GM19395 (cell line): ENCODE measurements around the gene FAM81B.

ENCODE experiments used
- ATAC-seq: cut with Tn5 transposase; IDR thresholded peaks from one replicate; pipeline ENCODE4 v1.9.1; 2021; ENCODE audit warnings: mild to moderate bottlenecking, moderate library complexity; ENCODE audit not compliant: unreplicated experiment

Gene FAM81B

DNA sequence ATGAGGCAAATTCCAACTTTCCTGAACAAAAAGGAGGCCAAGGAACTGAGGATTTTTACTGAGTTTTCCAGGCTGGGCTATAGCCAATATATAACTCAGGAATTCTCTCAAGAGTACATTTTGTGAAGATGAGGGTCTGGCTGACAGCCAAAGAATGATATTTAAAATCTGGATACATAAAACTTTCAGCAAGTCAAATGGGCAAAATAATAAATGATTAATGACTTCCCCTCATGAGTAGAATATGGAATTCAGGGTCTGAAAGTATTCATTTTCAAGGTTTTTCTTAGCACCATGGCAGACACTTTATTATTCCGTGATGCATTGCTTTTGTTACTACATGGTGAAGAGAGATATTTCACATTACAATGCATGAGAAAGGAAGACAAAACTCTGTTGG lies 7.8 kb downstream of the FAM81B start:
- ATAC-seq = no peak

DNA sequence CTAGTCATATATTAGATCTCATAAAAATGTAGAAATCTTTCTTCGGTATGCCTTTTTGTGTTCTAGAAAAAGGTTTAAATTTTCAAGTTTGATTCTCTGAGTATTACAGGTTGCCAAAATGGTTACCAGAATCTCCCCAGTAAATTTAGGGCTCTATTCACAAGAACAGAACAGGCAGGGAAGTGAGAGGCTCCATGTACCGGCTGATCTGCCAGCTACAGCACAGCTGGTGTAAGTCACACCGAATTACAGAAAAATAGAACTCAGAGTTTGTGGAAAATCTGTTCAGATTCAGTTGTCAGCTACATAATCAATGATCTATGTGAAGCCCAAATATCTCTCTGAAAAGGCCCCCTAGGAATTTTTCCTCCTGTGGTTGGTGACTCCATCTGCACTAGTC lies 10.5 kb downstream of the FAM81B start:
- ATAC-seq = no peak

DNA sequence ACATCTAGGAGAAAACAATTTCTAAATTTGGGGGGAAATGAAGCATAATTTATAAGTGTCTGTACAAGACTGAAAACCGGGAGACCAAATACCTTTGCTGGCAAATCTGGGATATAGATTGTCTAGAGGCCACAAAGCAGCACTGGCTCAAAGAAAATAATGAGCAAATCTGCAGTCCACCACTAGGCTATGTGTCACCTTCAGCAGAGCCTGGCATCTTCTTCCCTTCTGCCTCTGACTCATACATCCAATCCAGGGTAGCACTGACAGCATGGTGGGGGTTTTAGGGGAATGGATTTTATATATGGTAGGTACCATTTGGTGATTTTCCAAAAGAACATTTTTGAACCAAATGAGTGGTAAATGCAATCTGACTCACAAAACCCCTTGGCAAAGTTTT lies 12.8 kb downstream of the FAM81B start:
- no peak for ATAC-seq

DNA sequence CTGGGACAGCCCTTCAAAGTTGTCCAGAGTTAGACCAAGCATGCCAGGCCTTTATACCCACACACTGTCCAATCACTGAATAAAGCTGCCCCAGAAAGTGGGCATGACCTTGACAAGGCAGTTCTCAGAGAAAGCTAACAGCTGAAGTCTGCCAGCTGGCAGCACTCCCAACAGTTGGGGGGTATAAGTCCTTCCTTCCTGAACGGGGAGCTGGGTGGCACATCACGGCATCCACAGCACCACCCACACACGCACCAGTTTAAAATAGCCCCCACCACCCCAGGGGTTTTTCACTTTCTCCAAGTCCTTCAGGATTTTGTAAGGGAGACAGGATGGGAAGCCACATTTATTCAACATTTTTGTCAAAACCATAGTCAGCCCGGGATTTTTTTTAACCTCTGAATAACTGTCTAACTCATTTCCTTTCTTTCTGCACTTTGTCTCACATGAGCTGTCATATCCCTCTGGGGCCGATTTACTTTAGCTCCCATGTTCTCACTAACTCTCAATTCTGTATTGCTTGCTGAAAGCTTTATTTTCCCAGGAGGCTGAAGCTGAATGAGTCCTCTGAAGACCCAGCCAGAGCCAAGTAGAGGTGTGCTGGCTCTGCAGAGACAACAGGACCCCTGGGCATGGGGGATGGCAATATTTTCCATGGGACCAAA lies 15.4 kb downstream of the FAM81B start:
- no peak for ATAC-seq

DNA sequence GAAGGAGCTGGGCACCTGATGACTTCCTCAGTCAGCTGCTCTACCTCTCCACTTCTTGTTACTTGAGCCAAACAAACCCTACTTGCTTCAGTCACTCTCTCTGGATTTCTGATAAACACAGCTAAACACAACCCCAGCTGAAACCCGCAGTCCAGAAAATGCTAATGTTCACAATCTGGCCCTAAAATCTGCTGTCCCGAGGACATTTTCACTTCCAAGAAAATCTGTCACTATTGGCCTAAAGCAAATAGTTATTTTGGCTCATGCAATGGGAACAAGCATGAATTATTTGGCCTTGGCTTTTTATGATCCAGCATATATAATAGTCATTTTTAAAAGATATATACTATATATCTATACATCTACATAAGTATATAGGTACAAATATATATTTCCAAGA lies 19.1 kb downstream of the FAM81B start:
- ATAC-seq = no peak

DNA sequence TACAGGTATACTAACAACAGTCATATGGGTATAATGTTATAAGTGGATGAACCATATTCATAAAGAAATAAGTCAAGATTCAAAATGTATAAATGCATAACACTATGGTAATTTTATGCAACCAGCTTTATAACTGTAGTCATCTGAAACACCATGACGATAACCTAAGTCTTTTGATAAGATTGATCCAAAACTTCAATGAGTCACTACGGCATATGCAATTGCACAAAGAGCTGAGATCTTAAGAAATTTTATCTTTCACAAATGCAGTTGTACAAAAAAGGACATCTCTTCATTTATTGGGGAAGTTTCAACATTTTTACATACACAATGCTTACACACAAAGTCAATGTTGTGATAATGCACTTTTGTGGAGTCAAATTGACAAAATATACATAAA lies 20.3 kb downstream of the FAM81B start:
- ATAC-seq = no peak

DNA sequence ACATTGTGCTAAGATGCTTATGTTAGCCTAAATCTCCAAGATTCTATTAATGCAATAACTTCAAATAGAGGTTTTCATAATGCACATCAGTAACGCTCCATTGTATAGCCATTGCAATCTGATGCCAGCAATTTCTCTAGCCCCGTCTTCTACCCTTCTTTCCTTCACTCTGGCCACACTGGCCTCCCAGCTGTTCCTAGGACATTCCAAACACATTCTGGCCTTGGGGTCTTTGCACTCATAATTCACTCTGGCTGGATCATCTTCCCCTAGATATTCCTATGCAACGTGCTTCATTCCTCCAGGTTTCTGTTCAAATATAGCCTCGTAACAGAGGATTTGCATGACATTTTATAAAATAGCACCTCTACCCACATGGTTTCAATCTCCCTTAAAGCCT lies 23.3 kb downstream of the FAM81B start:
- ATAC-seq = no peak

DNA sequence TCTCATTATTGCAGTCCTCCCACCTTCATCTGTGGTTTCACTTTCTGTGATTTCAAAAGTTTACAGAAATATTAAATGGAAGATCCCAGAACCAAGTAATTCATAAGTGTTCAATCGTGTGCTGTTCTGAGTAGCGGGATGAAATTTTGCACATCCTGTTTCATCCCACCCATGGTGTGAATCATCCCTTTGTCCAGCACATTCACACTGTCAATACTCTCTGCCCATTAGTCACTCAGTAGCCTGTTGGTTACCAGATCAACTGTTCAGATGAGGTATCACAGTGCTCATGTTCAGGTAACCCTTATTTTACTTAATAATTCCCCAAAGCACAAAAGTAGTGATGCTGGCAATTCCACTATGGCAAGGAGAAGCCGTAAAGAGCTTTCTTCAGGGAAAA lies 26.8 kb downstream of the FAM81B start:
- no peak for ATAC-seq

DNA sequence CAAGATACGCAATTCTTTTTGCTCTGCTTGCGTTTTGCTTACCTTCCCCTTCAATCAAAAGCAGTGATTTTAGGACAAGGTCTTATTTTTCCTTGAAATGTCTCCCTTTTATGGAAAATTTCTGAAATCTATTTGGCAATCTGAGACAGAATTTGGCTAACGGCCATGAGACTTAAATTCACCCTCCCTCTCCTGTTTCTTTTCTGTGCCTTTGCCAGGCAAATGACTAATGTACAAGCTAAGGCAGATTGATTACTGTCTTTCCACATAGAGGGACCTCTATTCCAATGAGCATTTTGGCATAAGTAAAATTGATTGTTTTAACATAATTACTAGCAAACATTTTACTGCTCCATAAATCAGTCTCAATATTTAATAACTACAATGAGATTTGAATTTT lies 31.7 kb downstream of the FAM81B start:
- no peak for ATAC-seq

DNA sequence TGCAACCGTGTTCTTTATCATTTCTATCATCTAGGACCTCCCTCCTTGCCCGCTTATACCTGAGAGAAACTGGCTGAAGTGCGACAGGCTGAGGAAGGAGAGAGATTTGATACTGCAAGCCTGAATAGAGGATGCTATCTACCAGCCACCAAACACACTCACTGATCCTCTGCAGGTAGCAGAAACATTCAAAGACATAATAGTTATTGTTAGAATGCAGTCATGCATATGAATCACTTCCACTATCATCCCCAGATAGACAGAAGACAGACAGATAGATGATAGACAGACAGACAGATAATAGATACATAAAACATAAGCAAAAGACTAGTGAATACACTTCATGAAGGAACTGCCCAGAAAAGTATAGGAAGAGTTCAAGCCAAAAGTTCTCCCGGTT lies 32.9 kb downstream of the FAM81B start:
- no peak for ATAC-seq

DNA sequence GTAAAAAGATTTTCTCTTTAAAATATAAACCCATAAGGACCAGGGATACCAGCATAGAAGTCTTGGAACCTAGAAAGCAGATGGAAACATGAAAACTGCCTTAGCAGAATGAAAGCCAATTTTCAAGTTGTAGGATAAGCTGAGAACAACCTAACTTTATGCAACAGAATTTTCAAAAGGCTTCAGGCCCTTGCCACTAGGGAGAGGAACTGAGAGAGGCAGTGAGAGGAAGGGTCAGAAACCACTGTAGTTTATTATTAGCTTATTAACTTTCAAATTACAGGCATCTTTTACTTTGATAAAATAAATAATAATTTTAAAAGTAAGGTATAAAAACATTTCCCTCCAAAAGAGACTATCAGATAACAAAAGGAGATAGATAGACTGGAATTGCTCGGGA lies 33.4 kb downstream of the FAM81B start:
- ATAC-seq = no peak

DNA sequence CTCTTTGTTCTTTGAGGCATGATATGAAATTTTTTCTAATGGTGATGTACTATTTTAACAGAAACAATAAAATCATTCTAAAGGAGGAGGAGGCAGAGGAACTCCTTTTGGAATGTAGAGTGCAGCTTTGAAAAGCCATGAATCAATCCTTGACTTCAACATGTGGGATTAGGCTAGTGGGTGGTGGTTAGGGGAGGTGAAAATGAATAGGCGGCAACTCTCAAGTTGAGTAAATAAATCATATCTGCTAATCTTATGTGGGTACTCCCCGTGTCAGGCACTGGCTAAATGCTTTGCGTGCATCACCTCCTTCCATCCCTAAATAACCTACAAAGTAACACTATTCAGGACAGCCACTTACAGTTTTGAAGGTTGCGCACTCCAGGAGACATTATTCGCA lies 35.1 kb downstream of the FAM81B start:
- no peak for ATAC-seq

DNA sequence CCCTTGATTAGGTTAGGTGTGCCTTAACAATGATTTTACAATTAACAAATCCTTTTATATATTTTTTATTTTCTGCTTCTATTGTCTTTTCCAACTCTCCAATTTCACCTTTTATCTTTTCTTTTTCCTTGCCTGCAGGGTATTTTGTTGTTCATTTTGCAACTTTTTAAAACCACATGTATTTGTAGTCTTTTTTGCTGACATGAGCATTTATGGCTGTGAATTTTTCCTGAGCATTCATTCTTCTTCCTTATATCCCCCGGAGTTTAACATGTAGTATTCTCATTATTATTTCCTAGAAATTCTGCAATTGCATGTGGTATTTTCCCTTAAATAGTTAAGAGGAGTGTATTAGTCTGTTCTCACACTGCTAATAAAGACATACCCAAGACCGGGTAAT lies 41.6 kb downstream of the FAM81B start:
- ATAC-seq = no peak

DNA sequence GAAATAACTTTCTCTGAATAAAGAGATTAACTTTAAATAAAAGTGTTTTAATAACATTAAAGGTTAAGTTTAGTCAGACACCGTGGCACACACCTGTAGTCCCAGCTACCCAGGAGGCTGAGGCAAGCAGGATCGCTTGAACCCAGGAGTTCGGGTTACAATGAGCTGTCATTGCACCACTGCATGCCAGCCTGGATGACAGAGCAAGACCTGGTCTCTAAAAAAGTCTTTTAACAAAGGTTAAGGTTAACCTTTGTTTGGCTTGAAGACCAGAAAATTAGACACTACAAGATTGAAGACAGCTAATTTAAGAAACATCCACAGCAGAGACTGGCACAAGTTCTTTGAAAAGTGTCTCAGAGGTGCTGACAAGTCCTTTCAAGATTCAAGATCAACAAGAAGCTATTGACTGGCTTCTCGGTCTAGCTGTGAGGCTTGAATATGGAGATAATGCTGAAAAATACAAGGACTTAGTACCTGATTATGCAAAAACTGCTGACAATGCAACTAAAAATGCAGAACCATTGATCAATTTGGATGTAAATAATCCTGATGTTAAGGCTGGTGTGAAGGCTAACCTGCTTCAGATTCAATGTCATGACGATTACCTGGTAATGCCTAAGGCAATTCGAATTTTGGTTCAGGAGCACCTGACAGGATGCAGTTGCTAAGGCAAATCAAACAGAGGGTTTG lies 48.8 kb downstream of the FAM81B start:
- no peak for ATAC-seq

DNA sequence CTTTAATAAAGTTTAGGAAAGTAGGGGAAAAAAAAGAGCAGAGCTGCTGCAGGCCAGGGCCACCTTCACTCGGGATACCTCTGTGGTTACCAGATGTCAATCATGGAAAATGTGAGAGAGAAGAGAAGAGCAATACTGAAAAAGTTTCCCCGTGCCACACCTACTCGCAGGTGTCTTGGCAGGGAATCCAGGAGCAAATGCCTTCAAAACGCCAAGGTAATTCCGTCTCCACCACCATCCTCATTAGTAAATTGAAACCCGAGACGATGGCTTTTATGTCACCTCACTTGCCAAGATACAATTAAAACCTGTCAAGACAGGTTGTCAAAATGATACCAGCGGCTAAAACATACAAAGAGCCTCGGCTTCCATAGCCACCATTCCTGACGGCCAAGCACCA lies 49.7 kb downstream of the FAM81B start:
- ATAC-seq = no peak

DNA sequence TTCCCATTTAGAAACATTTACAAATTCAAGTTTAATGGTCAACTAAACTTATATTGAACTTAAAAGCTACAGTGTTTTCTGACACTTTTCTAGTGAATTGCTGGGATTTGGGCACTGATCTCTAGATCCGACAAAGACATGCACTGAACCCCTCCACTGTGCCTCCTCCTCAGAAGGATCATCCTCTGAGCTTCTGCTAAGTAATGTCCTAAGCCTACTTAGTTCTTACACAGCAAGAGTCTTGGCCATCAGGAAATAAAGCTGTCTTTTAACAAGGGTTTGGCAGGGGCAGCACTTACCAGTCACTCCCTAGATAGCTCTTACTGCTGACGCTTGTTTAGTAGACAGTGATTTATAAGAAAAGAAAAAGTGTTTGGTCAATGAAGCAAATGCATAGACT lies 50.5 kb downstream of the FAM81B start:
- no peak for ATAC-seq

DNA sequence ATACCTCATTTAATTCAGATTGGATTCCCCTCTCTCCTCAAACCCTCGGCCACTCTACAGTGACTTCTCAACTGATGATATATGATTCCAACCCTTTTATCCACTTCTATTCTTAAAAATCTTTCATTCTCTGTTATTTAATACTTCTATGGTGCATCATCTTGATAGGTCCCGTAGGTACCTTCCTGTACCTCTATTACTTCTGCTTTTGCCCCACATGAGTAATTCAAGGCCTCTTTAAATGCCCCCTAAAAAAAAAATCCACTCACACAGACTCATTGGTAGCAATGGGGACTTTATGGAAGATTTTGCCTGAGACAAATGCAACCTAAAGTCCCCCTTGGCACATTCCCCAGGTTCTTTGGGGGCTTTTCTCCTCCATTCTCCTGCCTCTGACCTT lies 54.3 kb downstream of the FAM81B start:
- ATAC-seq = no peak

DNA sequence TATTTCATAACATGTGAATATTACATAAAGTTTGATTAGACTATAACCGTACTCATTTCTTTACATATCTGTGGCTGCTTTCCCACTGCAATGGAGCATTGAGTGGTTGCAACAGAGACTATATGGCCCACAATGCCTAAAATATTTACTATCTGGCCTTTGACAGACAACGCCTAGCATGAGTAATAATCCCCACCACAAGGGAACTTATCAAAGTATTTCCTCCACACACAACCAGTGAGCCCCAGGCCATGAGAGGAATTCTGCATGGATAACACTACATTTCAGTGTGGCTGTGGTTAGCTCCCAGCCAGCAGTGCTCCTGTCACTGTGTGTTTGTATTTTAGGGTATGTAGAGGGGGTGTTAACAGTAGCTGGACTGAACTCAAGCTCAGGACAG lies 54.8 kb downstream of the FAM81B start:
- no peak for ATAC-seq

DNA sequence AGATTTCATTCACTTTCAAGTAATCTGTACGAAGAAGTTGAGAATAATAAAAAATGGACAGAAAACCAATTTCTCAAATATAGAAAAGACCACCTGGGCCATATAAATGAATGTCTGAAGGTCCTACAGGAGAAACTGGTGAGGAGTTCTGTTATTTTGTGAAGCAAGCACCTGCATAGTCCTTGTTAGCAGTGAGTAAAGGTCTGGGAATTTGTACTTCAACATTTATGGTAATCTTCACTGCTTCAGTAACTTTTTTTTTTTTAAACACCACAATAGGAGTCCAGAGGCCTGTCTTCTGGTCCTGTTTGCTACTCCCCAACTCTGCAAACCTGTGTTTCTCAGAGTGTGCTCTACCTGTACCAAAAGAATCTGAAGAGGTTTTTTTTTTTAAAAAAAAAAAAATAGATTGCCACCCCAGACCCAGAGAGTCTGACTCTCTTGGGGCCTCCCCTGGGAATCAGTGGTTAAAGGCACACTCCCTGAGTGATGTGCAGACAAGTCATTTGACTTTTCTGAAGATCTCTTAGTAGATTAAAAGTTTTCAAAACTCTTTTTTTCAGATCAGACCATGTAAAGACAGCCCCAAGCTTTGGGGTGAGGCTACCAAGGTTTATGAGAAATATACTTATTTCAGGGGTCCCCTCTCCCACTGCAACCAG lies 55.5 kb downstream of the FAM81B start:
- ATAC-seq = no peak

DNA sequence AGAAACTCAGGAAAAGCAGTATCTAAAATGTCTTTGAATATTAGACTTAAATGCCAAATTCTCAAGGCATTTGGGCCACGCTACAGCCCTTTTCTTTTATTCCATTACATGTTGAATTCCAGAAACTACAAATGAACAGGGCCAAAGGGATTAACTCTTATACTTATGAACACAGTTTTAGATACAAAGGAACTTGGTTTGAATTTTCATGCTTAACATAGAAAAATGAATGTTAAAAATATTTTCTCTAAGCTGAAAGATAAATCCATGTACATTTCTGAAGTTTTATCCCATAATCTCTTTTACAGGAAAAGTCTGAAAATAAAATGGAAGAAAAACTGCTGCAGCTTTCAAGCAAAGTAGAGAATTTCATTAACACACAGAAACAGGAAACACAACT lies 56.8 kb downstream of the FAM81B start:
- ATAC-seq = no peak

DNA sequence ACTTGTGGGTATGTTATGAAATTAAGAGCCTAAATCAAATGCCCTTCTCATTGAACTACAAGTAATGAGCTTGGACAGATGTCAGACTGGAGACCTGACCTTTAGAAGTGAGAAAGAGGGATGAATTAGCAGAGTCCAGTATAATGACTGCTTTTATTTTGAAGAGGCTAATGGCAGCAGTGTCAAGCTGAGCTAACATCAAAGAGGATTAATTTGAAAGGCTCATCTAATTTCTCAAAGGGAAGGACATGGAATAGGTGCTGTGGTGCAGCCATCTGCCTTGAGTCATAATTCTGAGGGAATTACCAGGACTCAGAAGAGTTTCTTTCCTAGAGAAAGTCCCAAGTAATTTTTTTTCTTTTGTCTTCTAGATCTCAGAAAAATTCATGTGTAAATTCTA lies 57.6 kb downstream of the FAM81B start:
- ATAC-seq = no peak

DNA sequence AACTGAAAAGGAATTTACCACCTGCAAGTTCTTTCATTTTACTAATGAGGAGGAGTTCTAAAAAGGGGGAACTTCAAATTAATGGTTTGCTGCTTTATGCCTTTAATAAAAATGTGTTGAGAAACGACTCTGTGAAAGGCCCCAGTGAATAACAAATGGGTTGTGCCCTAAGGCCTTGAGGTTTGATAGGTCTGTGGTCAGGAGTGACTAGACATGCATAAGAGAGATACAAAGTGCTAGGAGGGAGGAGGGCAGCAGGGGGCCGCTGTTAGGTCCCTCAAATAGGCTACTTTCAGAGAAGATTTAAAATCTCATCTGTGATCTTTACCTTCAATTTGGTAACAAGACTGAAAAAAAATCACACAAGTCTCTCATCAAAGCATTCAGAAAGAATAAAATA lies 58.3 kb downstream of the FAM81B start:
- no peak for ATAC-seq
